H1 (cell line): ENCODE results near the gene SLC35F3. TPM values are rescaled to one million over a fixed set of nuclear protein-coding genes. Genes with fewer than 3 reads are reported as not detected.

ENCODE experiments used
- CTCF ChIA-PET: fragments of 300-600 bp; sonication (Branson Sonifier 250); formaldehyde crosslinking; loops from one replicate; lab custom pipeline; 2021; ENCODE audit not compliant: partially characterized antibody; lab: Charles Lee
- POLR2A ChIA-PET: fragments of 300-600 bp; sonication (Branson Sonifier 250); formaldehyde crosslinking; loops from one replicate; lab custom pipeline; 2021; ENCODE audit warnings: inconsistent platforms; ENCODE audit not compliant: partially characterized antibody; lab: Charles Lee
- DNase-seq, 2 experiments: peaks; one replicate each; pipeline versions ENCODE4 v3.0.0 to v3.0.0-alpha.2; 2010 to 2022; ENCODE audit warnings: low spot score in 2 of 2, low read depth in 1 of 2, mixed read lengths in 1 of 2
- FAIRE-seq: peaks from 2 replicates; lab custom pipeline; 2011; peaks lifted over from hg19 to GRCh38; lab: Jason Lieb, UNC
- H2AFZ ChIP-seq: 2 replicates; pipeline ENCODE4 v1.8.1; 2012; ENCODE audit warnings: low read length, inconsistent platforms
- H2AK5ac ChIP-seq: 2 replicates; pipeline ENCODE4 v1.6.1; 2013; ENCODE audit warnings: low read depth, low read length
- H2BK120ac ChIP-seq: replicated peaks from 2 replicates; pipeline ENCODE3; 2013; ENCODE audit warnings: low read depth, low read length, inconsistent platforms
- H2BK12ac ChIP-seq: 2 replicates; pipeline ENCODE4 v1.6.1; 2013; ENCODE audit warnings: low read depth, low read length
- H2BK15ac ChIP-seq: 2 replicates; pipeline ENCODE4 v1.6.1; 2013; ENCODE audit warnings: low read length
- H2BK20ac ChIP-seq: 2 replicates; pipeline ENCODE4 v1.6.1; 2013; ENCODE audit warnings: low read length
- H2BK5ac ChIP-seq: 2 replicates; pipeline ENCODE4 v1.6.1; 2013; ENCODE audit warnings: low read depth, low read length
- H3K14ac ChIP-seq: 2 replicates; pipeline ENCODE4 v1.6.1; 2013; ENCODE audit warnings: inconsistent platforms; ENCODE audit not compliant: insufficient read length
- H3K18ac ChIP-seq: 2 replicates; pipeline ENCODE4 v1.6.1; 2013; ENCODE audit warnings: low read length; ENCODE audit errors: extremely low read depth
- H3K23ac ChIP-seq: 2 replicates; pipeline ENCODE4 v1.6.1; 2013; ENCODE audit warnings: inconsistent platforms; ENCODE audit not compliant: insufficient read length
- H3K23me2 ChIP-seq: 2 replicates; pipeline ENCODE4 v1.6.1; 2013; ENCODE audit warnings: low read depth, low read length
- H3K27ac ChIP-seq: 2 replicates; pipeline ENCODE4 v1.6.1; 2011; ENCODE audit warnings: low read depth, low read length, inconsistent platforms
- H3K27me3 ChIP-seq, 4 experiments: replicated peaks in 1 of 4; 1 replicate in 1 of 4; 2 replicates in 3 of 4; pipeline versions ENCODE4 v1.6.1 to v1.8.1; 2011 to 2013; ENCODE audit warnings: low read length in 3 of 4, mild to moderate bottlenecking in 3 of 4, inconsistent platforms in 2 of 4, mixed read lengths in 2 of 4, moderate library complexity in 1 of 4; ENCODE audit not compliant: control insufficient read depth in 3 of 4, insufficient read depth in 3 of 4; ENCODE audit errors: extremely low read depth in 1 of 4
- H3K36me3 ChIP-seq, 4 experiments: 2 replicates each; pipeline versions ENCODE4 v1.6.1 to v1.8.1; 2011 to 2013; ENCODE audit warnings: mild to moderate bottlenecking in 4 of 4, low read length in 3 of 4, moderate library complexity in 2 of 4, control low read depth in 1 of 4, inconsistent platforms in 1 of 4; ENCODE audit not compliant: insufficient read depth in 4 of 4, control insufficient read depth in 2 of 4
- H3K4ac ChIP-seq: replicated peaks from 2 replicates; pipeline ENCODE3; 2013; ENCODE audit warnings: low read length, low read depth, mixed read lengths, inconsistent platforms; ENCODE audit not compliant: insufficient read length
- H3K4me1 ChIP-seq, 4 experiments: replicated peaks in 1 of 4; 1 replicate in 1 of 4; 2 replicates in 3 of 4; pipeline versions ENCODE4 v1.6.1 to v1.8.1; 2011 to 2013; ENCODE audit warnings: low read length in 3 of 4, inconsistent platforms in 2 of 4, mixed read lengths in 1 of 4; ENCODE audit not compliant: insufficient read depth in 4 of 4, control insufficient read depth in 3 of 4
- H3K4me2 ChIP-seq, 2 experiments: 2 replicates each; pipeline versions ENCODE4 v1.6.1 to v1.8.1; 2011 to 2013; ENCODE audit warnings: low read depth in 2 of 2, low read length in 2 of 2, control low read depth in 1 of 2, inconsistent platforms in 1 of 2, mild to moderate bottlenecking in 1 of 2; ENCODE audit not compliant: insufficient read depth in 1 of 2
- H3K4me3 ChIP-seq, 4 experiments: fragments of 200-600, 300-600 bp in 1 of 4; sonication (generic), shearing (Covaris generic), sonication (Bioruptor Twin) in 1 of 4; 2 replicates each; pipeline versions ENCODE4 v1.5.1 to v1.8.1; 2011 to 2016; ENCODE audit warnings: low read length in 4 of 4, low read depth in 3 of 4, control low read depth in 2 of 4, inconsistent platforms in 2 of 4, mild to moderate bottlenecking in 2 of 4, mixed read lengths in 1 of 4, moderate library complexity in 1 of 4; ENCODE audit not compliant: insufficient read depth in 2 of 4; ENCODE audit errors: extremely low read depth in 1 of 4
- H3K56ac ChIP-seq: replicated peaks from 2 replicates; pipeline ENCODE3; 2013; ENCODE audit warnings: low read depth, mild to moderate bottlenecking, mixed read lengths, low read length, inconsistent platforms; ENCODE audit not compliant: insufficient read length
- H3K79me1 ChIP-seq: 2 replicates; pipeline ENCODE4 v1.6.1; 2013; ENCODE audit warnings: low read depth, low read length, control low read depth
- H3K79me2 ChIP-seq, 2 experiments: 2 replicates each; pipeline versions ENCODE4 v1.6.1 to v1.8.1; 2012 to 2013; ENCODE audit warnings: low read length in 2 of 2, mild to moderate bottlenecking in 2 of 2, inconsistent platforms in 1 of 2; ENCODE audit not compliant: insufficient read depth in 2 of 2, control insufficient read depth in 1 of 2
- H3K9ac ChIP-seq, 4 experiments: replicated peaks in 1 of 4; 1 replicate in 1 of 4; 2 replicates in 3 of 4; pipeline versions ENCODE4 v1.6.1 to v1.8.1; 2011 to 2013; ENCODE audit warnings: low read depth in 3 of 4, low read length in 3 of 4, control low read depth in 2 of 4, mild to moderate bottlenecking in 2 of 4, moderate library complexity in 2 of 4, inconsistent platforms in 1 of 4; ENCODE audit errors: extremely low read depth in 1 of 4
- H3K9me3 ChIP-seq, 2 experiments: 2 replicates each; pipeline versions ENCODE4 v1.6.1 to v1.8.1; 2012 to 2013; ENCODE audit warnings: mild to moderate bottlenecking in 2 of 2, moderate library complexity in 2 of 2, control low read depth in 1 of 2, inconsistent platforms in 1 of 2, low read depth in 1 of 2, low read length in 1 of 2, mixed read lengths in 1 of 2; ENCODE audit not compliant: insufficient read depth in 2 of 2
- H4K20me1 ChIP-seq, 2 experiments: replicated peaks in 1 of 2; 2 replicates each; pipeline versions ENCODE3 to v1.8.1; 2011 to 2013; ENCODE audit warnings: inconsistent platforms in 2 of 2, low read length in 2 of 2, mild to moderate bottlenecking in 1 of 2; ENCODE audit not compliant: insufficient read depth in 2 of 2, control insufficient read depth in 1 of 2
- H4K5ac ChIP-seq: 2 replicates; pipeline ENCODE4 v1.6.1; 2013; ENCODE audit warnings: low read length, low read depth, mixed read lengths, inconsistent platforms; ENCODE audit not compliant: insufficient read length
- H4K8ac ChIP-seq: 2 replicates; pipeline ENCODE4 v1.8.0; 2013; ENCODE audit warnings: mild to moderate bottlenecking, moderate library complexity, low read length, inconsistent platforms; ENCODE audit not compliant: insufficient read depth; ENCODE audit errors: extremely low read depth
- H4K91ac ChIP-seq: replicated peaks from 2 replicates; pipeline ENCODE3; 2013; ENCODE audit warnings: low read length, mixed read lengths, inconsistent platforms; ENCODE audit not compliant: insufficient read length
- CBX8 ChIP-seq: fragments of 300-800, 300-1000 bp; sonication (generic); IDR thresholded peaks from 2 replicates; pipeline ENCODE4 v1.7.1; 2016; ENCODE audit warnings: low read depth, low read length, borderline replicate concordance
- E2F6 ChIP-seq: IDR thresholded peaks from 2 replicates; pipeline ENCODE4 v1.6.1; 2012; ENCODE audit warnings: inconsistent platforms
- EP300 ChIP-seq, 2 experiments: IDR thresholded peaks; 1 replicate in 1 of 2; 2 replicates in 1 of 2; pipeline ENCODE4 v1.6.1; 2011 to 2012; ENCODE audit warnings: low read depth in 2 of 2, low read length in 2 of 2, mild to moderate bottlenecking in 2 of 2, borderline replicate concordance in 1 of 2, inconsistent platforms in 1 of 2, moderate library complexity in 1 of 2
- TCF12 ChIP-seq: IDR thresholded peaks from 2 replicates; pipeline ENCODE4 v1.6.1; 2011; ENCODE audit warnings: low read depth, mild to moderate bottlenecking, low read length
- WGBS, 2 experiments: shearing (Covaris generic) in 1 of 2; methylation state at CpG; one replicate each; pipeline versions ENCODE4 v1.1.6 to v1.1.7; 2013 to 2015; ENCODE audit warnings: low lambda C conversion rate in 2 of 2, mixed read lengths in 2 of 2, inconsistent platforms in 1 of 2, low coverage in 1 of 2, missing lambda C conversion rate in 1 of 2; ENCODE audit not compliant: insufficient replicate concordance in 2 of 2, insufficient coverage in 1 of 2, insufficient read length in 1 of 2; ENCODE audit errors: extremely low coverage in 1 of 2, missing lambda C conversion rate in 1 of 2; 5-methylcytosine and 5-hydroxymethylcytosine counted together
- polyA plus RNA-seq, 7 experiments: library from polyadenylated mRNA; depleted of rRNA in 3 of 7; stranded (reverse) in 5 of 7; unstranded in 2 of 7; fragments of >200 nt in 5 of 7; fragments of 200-250 nt in 2 of 7; gene quantifications; 1 replicate in 5 of 7; 2 replicates in 1 of 7; 4 replicates in 1 of 7; pipeline versions ENCODE4 v1.2.1 to v1.2.3, GENCODE V29; 2011 to 2013; ENCODE audit warnings: missing spikeins in 2 of 7, mixed read lengths in 2 of 7
- total RNA-seq: library from RNA; stranded (reverse); fragmentation: NEBNext Ultra II Directional; extraction: Animal tissue kit (Norgen Biotek cat#: 25700); gene quantifications from 2 replicates; pipeline ENCODE4 v1.2.1, GENCODE V29; 2021

The SLC35F3 gene
- total and polyA plus RNA-seq, 2 of the 8 experiments (the other 6 are each of a cell fraction or from before 2014, with no cell fraction given): 0.78 to 1.2 TPM

GRCh38 chr1:234271243-234271606 is 366.7 kb downstream of the SLC35F3 start:
- Histone ChIP-seq H3K4me1 (no peaks in the 10 kb centered on the region), H2AK5ac (no peak overlapping the region), H3K23ac (no peak overlapping the region), H3K23me2 (no peaks in the 10 kb centered on the region; the same call in 1 of the 2 replicates), H4K5ac (no peak overlapping the region), H4K8ac (no peak overlapping the region), H3K4me2 (no peak overlapping the region), H3K9me3 (peaks cover 3 to 12% of the 10 kb centered on the region in 2 experiments; a peak in 2 of 4 replicates), H2BK12ac (no peak overlapping the region), H3K9ac (no peak overlapping the region), H3K4me3 (no peak overlapping the region), H4K20me1 (no peaks in the 10 kb centered on the region), H2BK20ac (no peak overlapping the region), H3K27me3 (no peaks in the 10 kb centered on the region), H3K14ac (no peak overlapping the region), H3K79me1 (no peaks in the 10 kb centered on the region), H3K79me2 (no peaks in the 10 kb centered on the region), H3K4ac (no peak overlapping the region), H2BK5ac (no peak overlapping the region), H3K56ac (no peak overlapping the region), H3K27ac (no peak overlapping the region), H2BK15ac (no peak overlapping the region), H2AFZ (no peak overlapping the region), H4K91ac (no peak overlapping the region), H3K18ac (no peak overlapping the region), H3K36me3 (no peaks in the 10 kb centered on the region), H2BK120ac (no peak overlapping the region)
- ChIA-PET POLR2A (no interaction called here), CTCF (interaction anchor here (1.0 to 1.5 kb wide), 2 partner anchors 40 to 59 kb away, joined by 3 read pairs; no protein-coding TSS in a partner anchor)
- no peak for TF ChIP-seq CBX8
- TF ChIP-seq EP300 (IDR thresholded peaks at IDR 0.05; ENCODE audit: borderline replicate concordance in 1 of 2, low read depth in 2 of 2, low read length in 2 of 2): no peak
- no peak for TF ChIP-seq TCF12
- no peak for TF ChIP-seq E2F6
- WGBS, 2 experiments: 88% methylated on average over 4 of the region's 4 CpGs; no CpG with 5 or more reads in 1 of the 2 experiments
- DNase-seq (no peak), FAIRE-seq (no peak)
